ENCODE data around the gene ASPRV1.

DNA sequence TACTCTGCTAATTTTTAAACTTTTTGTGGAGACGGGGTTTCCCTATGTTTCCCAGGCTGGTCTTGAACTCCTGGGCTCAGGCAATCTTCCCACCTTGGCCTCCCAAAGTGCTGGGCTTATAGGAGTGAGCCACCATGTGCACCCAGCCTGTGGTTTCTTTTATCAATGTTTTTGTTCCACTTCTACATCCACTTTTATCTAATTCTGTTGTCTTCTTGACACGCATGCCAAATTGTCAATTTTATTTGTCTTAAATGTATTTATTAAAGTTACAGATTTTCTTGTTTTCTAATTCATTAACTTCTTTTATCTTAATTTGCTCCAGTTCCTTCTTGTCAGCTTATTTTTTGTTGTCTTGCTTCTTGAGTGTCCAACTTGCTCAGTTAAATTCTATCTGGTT, 43.8 kb upstream of the ASPRV1 start:
- TF ChIP-seq POLR2A (IDR thresholded peaks at IDR 0.05; ENCODE audit: low read length) (no peak), GATA1 (IDR thresholded peaks at IDR 0.05; ENCODE audit: low read depth, low read length) (no peak)

Data from erythroblast (primary cell).